GM23338 (cell line): ENCODE data around the gene CEP72. TPM values are rescaled to one million over a fixed set of nuclear protein-coding genes. Genes with fewer than 3 reads are reported as not detected.
A peak's percentile ranks its signal among the peaks of the same experiment; 100 is the strongest.

ENCODE experiments used
- ATAC-seq: fragments of 200-7000 bp; cut with Tn5 transposase; 3 replicates; pipeline ENCODE4 v1.9.1; 2020
- DNase-seq: peaks from one replicate; pipeline ENCODE4 v3.0.0-alpha.2; 2015; ENCODE audit warnings: low spot score
- H2AFZ ChIP-seq: fragments of 200-600 bp; sonication (generic); 2 replicates; pipeline ENCODE4 v1.8.0; 2016; ENCODE audit warnings: antibody characterized with exemption, mild to moderate bottlenecking, moderate library complexity
- H3F3A ChIP-seq: fragments of 200-600 bp; sonication (generic); replicated peaks from 2 replicates; pipeline ENCODE4 v1.8.0; 2017; ENCODE audit warnings: antibody characterized with exemption, mixed run types, low read depth
- H3K27ac ChIP-seq: fragments of 200-600 bp; sonication (generic); 2 replicates; pipeline ENCODE4 v1.6.1; 2016; ENCODE audit warnings: low read depth
- H3K27me3 ChIP-seq: fragments of 200-600 bp; sonication (generic); 2 replicates; pipeline ENCODE4 v1.8.0; 2016; ENCODE audit warnings: mild to moderate bottlenecking, mixed run types, moderate library complexity; ENCODE audit not compliant: insufficient read depth
- H3K36me3 ChIP-seq: fragments of 200-600 bp; sonication (generic); 2 replicates; pipeline ENCODE4 v1.8.0; 2016; ENCODE audit warnings: mild to moderate bottlenecking; ENCODE audit not compliant: insufficient read depth
- H3K4me1 ChIP-seq: fragments of 200-600 bp; sonication (generic); 2 replicates; pipeline ENCODE4 v1.8.0; 2016; ENCODE audit warnings: mild to moderate bottlenecking, moderate library complexity; ENCODE audit not compliant: insufficient read depth
- H3K4me2 ChIP-seq: fragments of 200-600 bp; sonication (generic); 2 replicates; pipeline ENCODE4 v1.7.1; 2017; ENCODE audit warnings: mixed run types
- H3K4me3 ChIP-seq: fragments of 200-600 bp; sonication (generic); 2 replicates; pipeline ENCODE4 v1.6.1; 2016; ENCODE audit warnings: mixed run types
- H3K79me2 ChIP-seq: fragments of 200-600 bp; sonication (generic); replicated peaks from 2 replicates; pipeline ENCODE4 v1.8.0; 2017; ENCODE audit warnings: mild to moderate bottlenecking; ENCODE audit not compliant: insufficient read depth
- H3K9me2 ChIP-seq: fragments of 200-600 bp; sonication (generic); 2 replicates; pipeline ENCODE4 v1.8.0; 2017; ENCODE audit not compliant: insufficient read depth
- H4K20me1 ChIP-seq: fragments of 200-600 bp; sonication (generic); replicated peaks from 2 replicates; pipeline ENCODE4 v1.8.0; 2017; ENCODE audit warnings: mild to moderate bottlenecking; ENCODE audit not compliant: insufficient read depth
- H3K27ac Mint-ChIP-seq: 2 replicates; pipeline ENCODE4 v1.8.0; 2020; ENCODE audit warnings: inconsistent platforms, mild to moderate bottlenecking, moderate library complexity, mixed read lengths
- H3K27me3 Mint-ChIP-seq: 3 replicates; pipeline ENCODE4 v1.8.0; 2022; ENCODE audit warnings: low read depth, mild to moderate bottlenecking, moderate library complexity, mixed read lengths, inconsistent platforms; ENCODE audit not compliant: insufficient read depth, poor library complexity
- H3K36me3 Mint-ChIP-seq: 3 replicates; pipeline ENCODE4 v1.8.0; 2021; ENCODE audit warnings: low read depth, mild to moderate bottlenecking, inconsistent platforms, moderate library complexity, mixed read lengths
- H3K4me1 Mint-ChIP-seq: 3 replicates; pipeline ENCODE4 v1.8.0; 2020; ENCODE audit warnings: mild to moderate bottlenecking, inconsistent platforms, mixed read lengths
- H3K4me3 Mint-ChIP-seq: 3 replicates; pipeline ENCODE4 v1.8.0; 2021; ENCODE audit warnings: moderate library complexity, mild to moderate bottlenecking, inconsistent platforms, mixed read lengths
- H3K9me3 Mint-ChIP-seq: 3 replicates; pipeline ENCODE4 v1.8.0; 2020; ENCODE audit warnings: moderate library complexity, mild to moderate bottlenecking, inconsistent platforms, mixed read lengths
- JUNB ChIP-seq: IDR thresholded peaks from one replicate; pipeline ENCODE4 v1.6.1; 2016; ENCODE audit warnings: antibody characterized with exemption; ENCODE audit not compliant: unreplicated experiment
- ZNF331 ChIP-seq: fragments of 250-450 bp; sonication (Bioruptor Pico); IDR thresholded peaks from 2 replicates; pipeline ENCODE4 v1.5.0; 2020; ENCODE audit warnings: low read depth, mild to moderate bottlenecking, moderate library complexity
- polyA plus RNA-seq: library from polyadenylated mRNA; unstranded; fragments of >200 nt; fragmentation: Nextera tagmentation; extraction: Ambion mirVana; gene quantifications from 2 replicates; pipeline ENCODE4 v1.2.1, GENCODE V29; 2016
- total RNA-seq: library from RNA; depleted of rRNA; stranded (reverse); fragments of >200 nt; shearing (Covaris generic); gene quantifications from 2 replicates; pipeline ENCODE4 v1.2.3, GENCODE V29; 2014
- TF ChIP-seq, protein P1 (sequence below), 2 experiments: fragments of 200-600 bp in 1 of 2; sonication (generic) in 1 of 2; conservative IDR thresholded peaks; 2 replicates each; pipeline versions ENCODE4 v1.5.1 to v1.6.1; 2016 to 2017; ENCODE audit warnings: antibody characterized with exemption in 2 of 2, low read depth in 2 of 2, mild to moderate bottlenecking in 2 of 2, moderate library complexity in 1 of 2

The CEP72 gene
- total and polyA plus RNA-seq, 2 experiments from 2014 or later = 15.5 to 27.1 TPM

DNA sequence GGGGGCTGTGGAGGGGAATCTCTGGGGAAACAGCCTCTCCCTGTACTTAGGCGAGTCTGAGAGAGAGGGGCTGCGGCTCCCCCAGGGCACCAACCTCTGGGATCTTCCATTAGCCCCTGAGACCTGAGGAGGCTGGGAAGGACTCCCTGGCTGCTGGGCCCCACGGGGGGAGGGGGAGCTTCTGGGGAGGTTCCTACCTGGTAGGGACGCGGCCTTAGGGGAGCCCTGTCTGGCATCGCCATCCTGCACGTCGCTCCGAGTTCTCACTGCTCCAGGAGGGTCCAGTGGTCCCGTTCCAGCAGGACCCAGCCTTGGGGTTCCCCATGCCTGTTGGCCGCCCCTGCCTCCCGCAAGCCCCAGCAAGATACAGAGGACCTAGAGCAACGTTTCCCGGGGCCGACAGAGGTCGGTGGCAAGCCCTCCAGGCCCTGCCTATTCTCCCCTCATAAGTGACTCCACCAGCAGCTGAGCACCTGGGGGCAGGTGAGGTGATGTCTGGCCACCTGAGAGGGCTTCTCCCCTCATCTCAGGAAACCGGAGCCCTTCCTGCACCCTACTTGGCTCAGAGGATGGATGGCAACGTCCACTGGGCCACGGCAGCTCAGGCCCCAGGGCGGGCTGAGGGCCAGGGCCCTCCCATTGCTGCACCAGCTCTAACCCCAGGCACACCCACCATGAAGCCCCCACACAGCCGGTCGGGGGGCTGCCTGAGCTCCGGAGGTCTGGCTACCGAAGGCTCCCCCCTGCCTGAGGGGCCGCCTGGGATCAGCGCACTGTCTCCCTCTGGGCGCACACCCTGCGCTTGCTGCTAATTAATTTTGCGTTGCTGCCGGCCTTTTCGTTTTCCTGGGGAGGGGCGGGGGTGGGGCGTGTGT lies 58.5 kb downstream of the CEP72 start:
- no peaks in the 10 kb centered on the region for H3K79me2 ChIP-seq
- no peak overlapping the region for H2AFZ ChIP-seq
- H3K27ac Mint-ChIP-seq = no peak overlapping the region
- no peaks in the 10 kb centered on the region for H3K9me2 ChIP-seq
- peaks cover 11% of the 10 kb centered on the region for H3K27me3 Mint-ChIP-seq
- H3K36me3 Mint-ChIP-seq = peaks cover 9% of the 10 kb centered on the region
- DNase-seq (no peak), ATAC-seq (no peak)
- no peaks in the 10 kb centered on the region for H3K36me3 ChIP-seq
- TF ChIP-seq JUNB (no peak), ZNF331 (no peak)
- peaks cover 6% of the 10 kb centered on the region for H3K4me1 Mint-ChIP-seq
- H3K27me3 ChIP-seq = 0 out of 2 replicates have a peak, but pooled peaks cover 4% of the 10 kb centered on the region
- peaks cover 2% of the 10 kb centered on the region; the same call in 1 of the 3 replicates for H3K9me3 Mint-ChIP-seq
- no peak overlapping the region for H3K27ac ChIP-seq
- no peak overlapping the region for H3K4me3 Mint-ChIP-seq
- H3K4me3 ChIP-seq = no peak overlapping the region
- peaks cover 5% of the 10 kb centered on the region for H4K20me1 ChIP-seq
- no peak overlapping the region for H3K4me2 ChIP-seq
- no peaks in the 10 kb centered on the region for H3K4me1 ChIP-seq
- no peaks in the 10 kb centered on the region for H3F3A ChIP-seq

- no peaks in the 10 kb centered on the region for H3K79me2 ChIP-seq
- H3K27me3 ChIP-seq = 0 out of 2 replicates have a peak, but pooled peaks cover 4% of the 10 kb centered on the region
- H3K4me3 Mint-ChIP-seq = no peak overlapping the region
- peaks cover 2% of the 10 kb centered on the region; the same call in 1 of the 3 replicates for H3K9me3 Mint-ChIP-seq
- peak; percentile 87 for DNase-seq
- peaks cover 5% of the 10 kb centered on the region for H4K20me1 ChIP-seq
- H3K27ac Mint-ChIP-seq = no peak overlapping the region
- no peaks in the 10 kb centered on the region for H3K4me1 ChIP-seq
- peaks cover 8% of the 10 kb centered on the region for H3K36me3 Mint-ChIP-seq
- H3K4me2 ChIP-seq = no peak overlapping the region
- H3F3A ChIP-seq = no peaks in the 10 kb centered on the region
- H3K36me3 ChIP-seq = no peaks in the 10 kb centered on the region
- no peak overlapping the region for H3K4me3 ChIP-seq
- H3K4me1 Mint-ChIP-seq = peaks cover 6% of the 10 kb centered on the region
- peaks cover 17% of the 10 kb centered on the region for H3K27me3 Mint-ChIP-seq
- H3K9me2 ChIP-seq = no peaks in the 10 kb centered on the region
- no peak overlapping the region for H3K27ac ChIP-seq
- TF ChIP-seq, protein P1, sequence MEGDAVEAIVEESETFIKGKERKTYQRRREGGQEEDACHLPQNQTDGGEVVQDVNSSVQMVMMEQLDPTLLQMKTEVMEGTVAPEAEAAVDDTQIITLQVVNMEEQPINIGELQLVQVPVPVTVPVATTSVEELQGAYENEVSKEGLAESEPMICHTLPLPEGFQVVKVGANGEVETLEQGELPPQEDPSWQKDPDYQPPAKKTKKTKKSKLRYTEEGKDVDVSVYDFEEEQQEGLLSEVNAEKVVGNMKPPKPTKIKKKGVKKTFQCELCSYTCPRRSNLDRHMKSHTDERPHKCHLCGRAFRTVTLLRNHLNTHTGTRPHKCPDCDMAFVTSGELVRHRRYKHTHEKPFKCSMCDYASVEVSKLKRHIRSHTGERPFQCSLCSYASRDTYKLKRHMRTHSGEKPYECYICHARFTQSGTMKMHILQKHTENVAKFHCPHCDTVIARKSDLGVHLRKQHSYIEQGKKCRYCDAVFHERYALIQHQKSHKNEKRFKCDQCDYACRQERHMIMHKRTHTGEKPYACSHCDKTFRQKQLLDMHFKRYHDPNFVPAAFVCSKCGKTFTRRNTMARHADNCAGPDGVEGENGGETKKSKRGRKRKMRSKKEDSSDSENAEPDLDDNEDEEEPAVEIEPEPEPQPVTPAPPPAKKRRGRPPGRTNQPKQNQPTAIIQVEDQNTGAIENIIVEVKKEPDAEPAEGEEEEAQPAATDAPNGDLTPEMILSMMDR (conservative IDR thresholded peaks at IDR 0.05; ENCODE audit: low read depth in 2 of 2) = peak; percentile 79 to 90
- TF ChIP-seq ZNF331 = no peak
- no peak overlapping the region for H2AFZ ChIP-seq
- peak; percentile 68 for ATAC-seq
Observed at GRCh38 chr5:671459-672328, 59.6 kb downstream of the CEP72 start.
